IMR-90 (cell line): ENCODE measurements around the gene CABP1. TPM values are rescaled to one million over a fixed set of nuclear protein-coding genes. Genes with fewer than 3 reads are reported as not detected.

ENCODE experiments used
- polyA plus RNA-seq, 3 experiments: library from polyadenylated mRNA; depleted of rRNA; stranded (reverse); fragments of >200 nt; gene quantifications; 2 replicates each; pipeline ENCODE4 v1.2.3, GENCODE V29; 2012; ENCODE audit warnings: low replicate concordance in 1 of 3
- total RNA-seq: library from RNA; depleted of rRNA; stranded (reverse); fragments of >200 nt; gene quantifications from 2 replicates; pipeline ENCODE4 v1.2.3, GENCODE V29; 2012; rRNA removed

Gene CABP1
- total and polyA plus RNA-seq, 2 of the 4 experiments (the other 2 are of a cell fraction): 0.54 to 1.1 TPM

Other genes starting within 250 kb of the CABP1 start
- 339 and 396 TPM in 2 replicates for gene COX6A1, start 202.5 kb upstream of the CABP1 start, total RNA-seq
- gene COX6A1, start 202.5 kb upstream of the CABP1 start, polyA plus RNA-seq (2012; rRNA removed): 541 and 664 TPM in 2 replicates
- 19.2 and 45.5 TPM in 2 replicates for gene TRIAP1, start 194.2 kb upstream of the CABP1 start, total RNA-seq
- 23.2 and 32.3 TPM in 2 replicates for gene TRIAP1, start 194.2 kb upstream of the CABP1 start, polyA plus RNA-seq (2012; rRNA removed)
- gene GATC, start 194.2 kb upstream of the CABP1 start, total RNA-seq: 15.6 and 16.5 TPM in 2 replicates
- 7.6 and 8.7 TPM in 2 replicates for gene GATC, start 194.2 kb upstream of the CABP1 start, polyA plus RNA-seq (2012; rRNA removed)
- gene SRSF9, start 170.9 kb upstream of the CABP1 start, total RNA-seq: 102 and 196 TPM in 2 replicates
- gene SRSF9, start 170.9 kb upstream of the CABP1 start, polyA plus RNA-seq (2012; rRNA removed): 132 and 143 TPM in 2 replicates
- 696 and 709 TPM in 2 replicates for gene DYNLL1, start 144.5 kb upstream of the CABP1 start, total RNA-seq
- gene DYNLL1, start 144.5 kb upstream of the CABP1 start, polyA plus RNA-seq (2012; rRNA removed): 627 and 663 TPM in 2 replicates
- 25.1 and 29.4 TPM in 2 replicates for gene COQ5, start 111.5 kb upstream of the CABP1 start, total RNA-seq
- 17.3 and 21.6 TPM in 2 replicates for gene COQ5, start 111.5 kb upstream of the CABP1 start, polyA plus RNA-seq (2012; rRNA removed)
- gene RNF10, start 106.3 kb upstream of the CABP1 start, total RNA-seq: 43.0 and 44.4 TPM in 2 replicates
- 65.2 and 95.0 TPM in 2 replicates for gene RNF10, start 106.3 kb upstream of the CABP1 start, polyA plus RNA-seq (2012; rRNA removed)
- gene POP5, start 59.2 kb upstream of the CABP1 start, total RNA-seq: 66.1 and 69.5 TPM in 2 replicates
- gene POP5, start 59.2 kb upstream of the CABP1 start, polyA plus RNA-seq (2012; rRNA removed): 81.5 and 99.4 TPM in 2 replicates
- 117 and 137 TPM in 2 replicates for gene MLEC, start 46.5 kb downstream of the CABP1 start, total RNA-seq
- gene MLEC, start 46.5 kb downstream of the CABP1 start, polyA plus RNA-seq (2012; rRNA removed): 38.6 and 44.1 TPM in 2 replicates
- 8.4 and 10.3 TPM in 2 replicates for gene UNC119B, start 69.8 kb downstream of the CABP1 start, total RNA-seq
- gene UNC119B, start 69.8 kb downstream of the CABP1 start, polyA plus RNA-seq (2012; rRNA removed): 17.8 and 21.6 TPM in 2 replicates
- 2.9 and 3.1 TPM in 2 replicates for gene ACADS, start 85.2 kb downstream of the CABP1 start, total RNA-seq
- 5.5 and 6.5 TPM in 2 replicates for gene ACADS, start 85.2 kb downstream of the CABP1 start, polyA plus RNA-seq (2012; rRNA removed)